ENCODE results near the gene BHLHE41. TPM values are rescaled to one million over a fixed set of nuclear protein-coding genes. Genes with fewer than 3 reads are reported as not detected.

The BHLHE41 gene
- polyA plus RNA-seq, 1 of the 3 experiments (the other 2 are of a cell fraction), result 16.1 TPM

DNA sequence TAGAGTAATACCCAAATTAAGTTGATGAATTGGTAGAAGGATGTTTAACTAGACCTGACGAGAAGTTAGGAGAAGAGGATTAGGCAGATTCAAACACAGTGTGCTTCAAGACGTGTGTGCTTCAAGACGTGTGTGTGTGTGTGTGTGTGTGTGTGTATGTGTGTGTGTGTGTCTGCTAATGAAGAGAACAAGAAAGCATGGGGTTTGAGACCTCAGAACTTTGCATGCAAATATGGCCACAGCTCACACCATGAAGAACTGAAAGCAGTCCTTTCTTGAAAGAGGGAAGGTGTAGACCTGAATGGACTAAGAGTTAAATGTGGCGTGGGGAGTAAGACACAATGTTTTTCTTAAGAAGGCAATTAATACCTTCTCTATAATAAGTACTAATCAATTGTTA lies 38.1 kb upstream of the BHLHE41 start:
- H3K79me2 ChIP-seq (ENCODE audit: insufficient read depth), result no peaks in the 10 kb centered on the region
- H3F3A ChIP-seq (replicated peaks; ENCODE audit: insufficient read depth), result no peaks in the 10 kb centered on the region
- no peaks in the 10 kb centered on the region for H4K20me1 ChIP-seq (ENCODE audit: insufficient read depth)
- ChIA-PET CTCF (no interaction called here), POLR2A (no interaction called here)
- H3K9me2 ChIP-seq, result no peaks in the 10 kb centered on the region
- H3K9ac ChIP-seq, result no peak overlapping the region
- TF ChIP-seq, protein P1, sequence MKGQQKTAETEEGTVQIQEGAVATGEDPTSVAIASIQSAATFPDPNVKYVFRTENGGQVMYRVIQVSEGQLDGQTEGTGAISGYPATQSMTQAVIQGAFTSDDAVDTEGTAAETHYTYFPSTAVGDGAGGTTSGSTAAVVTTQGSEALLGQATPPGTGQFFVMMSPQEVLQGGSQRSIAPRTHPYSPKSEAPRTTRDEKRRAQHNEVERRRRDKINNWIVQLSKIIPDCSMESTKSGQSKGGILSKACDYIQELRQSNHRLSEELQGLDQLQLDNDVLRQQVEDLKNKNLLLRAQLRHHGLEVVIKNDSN (IDR thresholded peaks at IDR 0.05; ENCODE audit: borderline replicate concordance, low read depth), result no peak
- TF ChIP-seq, protein P2, sequence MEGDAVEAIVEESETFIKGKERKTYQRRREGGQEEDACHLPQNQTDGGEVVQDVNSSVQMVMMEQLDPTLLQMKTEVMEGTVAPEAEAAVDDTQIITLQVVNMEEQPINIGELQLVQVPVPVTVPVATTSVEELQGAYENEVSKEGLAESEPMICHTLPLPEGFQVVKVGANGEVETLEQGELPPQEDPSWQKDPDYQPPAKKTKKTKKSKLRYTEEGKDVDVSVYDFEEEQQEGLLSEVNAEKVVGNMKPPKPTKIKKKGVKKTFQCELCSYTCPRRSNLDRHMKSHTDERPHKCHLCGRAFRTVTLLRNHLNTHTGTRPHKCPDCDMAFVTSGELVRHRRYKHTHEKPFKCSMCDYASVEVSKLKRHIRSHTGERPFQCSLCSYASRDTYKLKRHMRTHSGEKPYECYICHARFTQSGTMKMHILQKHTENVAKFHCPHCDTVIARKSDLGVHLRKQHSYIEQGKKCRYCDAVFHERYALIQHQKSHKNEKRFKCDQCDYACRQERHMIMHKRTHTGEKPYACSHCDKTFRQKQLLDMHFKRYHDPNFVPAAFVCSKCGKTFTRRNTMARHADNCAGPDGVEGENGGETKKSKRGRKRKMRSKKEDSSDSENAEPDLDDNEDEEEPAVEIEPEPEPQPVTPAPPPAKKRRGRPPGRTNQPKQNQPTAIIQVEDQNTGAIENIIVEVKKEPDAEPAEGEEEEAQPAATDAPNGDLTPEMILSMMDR (IDR thresholded peaks at IDR 0.05), result no peak
- TF ChIP-seq, protein P3, sequence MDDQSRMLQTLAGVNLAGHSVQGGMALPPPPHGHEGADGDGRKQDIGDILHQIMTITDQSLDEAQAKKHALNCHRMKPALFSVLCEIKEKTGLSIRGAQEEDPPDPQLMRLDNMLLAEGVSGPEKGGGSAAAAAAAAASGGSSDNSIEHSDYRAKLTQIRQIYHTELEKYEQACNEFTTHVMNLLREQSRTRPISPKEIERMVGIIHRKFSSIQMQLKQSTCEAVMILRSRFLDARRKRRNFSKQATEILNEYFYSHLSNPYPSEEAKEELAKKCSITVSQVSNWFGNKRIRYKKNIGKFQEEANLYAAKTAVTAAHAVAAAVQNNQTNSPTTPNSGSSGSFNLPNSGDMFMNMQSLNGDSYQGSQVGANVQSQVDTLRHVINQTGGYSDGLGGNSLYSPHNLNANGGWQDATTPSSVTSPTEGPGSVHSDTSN (IDR thresholded peaks at IDR 0.05), result no peak
- no peak for TF ChIP-seq SIN3A (IDR thresholded peaks at IDR 0.05; ENCODE audit: borderline replicate concordance, low read depth, low read length)
- no peak for TF ChIP-seq TEAD4 (IDR thresholded peaks at IDR 0.05; ENCODE audit: borderline replicate concordance, insufficient read depth)
- TF ChIP-seq GATA2 (CRISPR knock-in tag; IDR thresholded peaks at IDR 0.05), result no peak
- TF ChIP-seq JUND (IDR thresholded peaks at IDR 0.05), result no peak
- TF ChIP-seq CHD2 (IDR thresholded peaks at IDR 0.05; ENCODE audit: low read length, partially characterized antibody), result no peak
- TF ChIP-seq FOXJ3 (CRISPR knock-in tag; IDR thresholded peaks at IDR 0.05), result no peak
- TF ChIP-seq GABPA (IDR thresholded peaks at IDR 0.05; ENCODE audit: low read depth), result no peak
- TF ChIP-seq MEF2A (IDR thresholded peaks at IDR 0.05; ENCODE audit: borderline replicate concordance, low read depth), result no peak
- no peak for TF ChIP-seq FOXM1 (IDR thresholded peaks at IDR 0.05; ENCODE audit: low read depth)
- no peak for TF ChIP-seq RCOR1 (IDR thresholded peaks at IDR 0.05; ENCODE audit: low read length)
- TF ChIP-seq, protein P4, sequence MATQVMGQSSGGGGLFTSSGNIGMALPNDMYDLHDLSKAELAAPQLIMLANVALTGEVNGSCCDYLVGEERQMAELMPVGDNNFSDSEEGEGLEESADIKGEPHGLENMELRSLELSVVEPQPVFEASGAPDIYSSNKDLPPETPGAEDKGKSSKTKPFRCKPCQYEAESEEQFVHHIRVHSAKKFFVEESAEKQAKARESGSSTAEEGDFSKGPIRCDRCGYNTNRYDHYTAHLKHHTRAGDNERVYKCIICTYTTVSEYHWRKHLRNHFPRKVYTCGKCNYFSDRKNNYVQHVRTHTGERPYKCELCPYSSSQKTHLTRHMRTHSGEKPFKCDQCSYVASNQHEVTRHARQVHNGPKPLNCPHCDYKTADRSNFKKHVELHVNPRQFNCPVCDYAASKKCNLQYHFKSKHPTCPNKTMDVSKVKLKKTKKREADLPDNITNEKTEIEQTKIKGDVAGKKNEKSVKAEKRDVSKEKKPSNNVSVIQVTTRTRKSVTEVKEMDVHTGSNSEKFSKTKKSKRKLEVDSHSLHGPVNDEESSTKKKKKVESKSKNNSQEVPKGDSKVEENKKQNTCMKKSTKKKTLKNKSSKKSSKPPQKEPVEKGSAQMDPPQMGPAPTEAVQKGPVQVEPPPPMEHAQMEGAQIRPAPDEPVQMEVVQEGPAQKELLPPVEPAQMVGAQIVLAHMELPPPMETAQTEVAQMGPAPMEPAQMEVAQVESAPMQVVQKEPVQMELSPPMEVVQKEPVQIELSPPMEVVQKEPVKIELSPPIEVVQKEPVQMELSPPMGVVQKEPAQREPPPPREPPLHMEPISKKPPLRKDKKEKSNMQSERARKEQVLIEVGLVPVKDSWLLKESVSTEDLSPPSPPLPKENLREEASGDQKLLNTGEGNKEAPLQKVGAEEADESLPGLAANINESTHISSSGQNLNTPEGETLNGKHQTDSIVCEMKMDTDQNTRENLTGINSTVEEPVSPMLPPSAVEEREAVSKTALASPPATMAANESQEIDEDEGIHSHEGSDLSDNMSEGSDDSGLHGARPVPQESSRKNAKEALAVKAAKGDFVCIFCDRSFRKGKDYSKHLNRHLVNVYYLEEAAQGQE (IDR thresholded peaks at IDR 0.05; ENCODE audit: low read depth, low read length), result no peak
- TF ChIP-seq, protein P5, sequence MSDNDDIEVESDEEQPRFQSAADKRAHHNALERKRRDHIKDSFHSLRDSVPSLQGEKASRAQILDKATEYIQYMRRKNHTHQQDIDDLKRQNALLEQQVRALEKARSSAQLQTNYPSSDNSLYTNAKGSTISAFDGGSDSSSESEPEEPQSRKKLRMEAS (IDR thresholded peaks at IDR 0.05; ENCODE audit: low read depth), result no peak
- TF ChIP-seq, protein P6, sequence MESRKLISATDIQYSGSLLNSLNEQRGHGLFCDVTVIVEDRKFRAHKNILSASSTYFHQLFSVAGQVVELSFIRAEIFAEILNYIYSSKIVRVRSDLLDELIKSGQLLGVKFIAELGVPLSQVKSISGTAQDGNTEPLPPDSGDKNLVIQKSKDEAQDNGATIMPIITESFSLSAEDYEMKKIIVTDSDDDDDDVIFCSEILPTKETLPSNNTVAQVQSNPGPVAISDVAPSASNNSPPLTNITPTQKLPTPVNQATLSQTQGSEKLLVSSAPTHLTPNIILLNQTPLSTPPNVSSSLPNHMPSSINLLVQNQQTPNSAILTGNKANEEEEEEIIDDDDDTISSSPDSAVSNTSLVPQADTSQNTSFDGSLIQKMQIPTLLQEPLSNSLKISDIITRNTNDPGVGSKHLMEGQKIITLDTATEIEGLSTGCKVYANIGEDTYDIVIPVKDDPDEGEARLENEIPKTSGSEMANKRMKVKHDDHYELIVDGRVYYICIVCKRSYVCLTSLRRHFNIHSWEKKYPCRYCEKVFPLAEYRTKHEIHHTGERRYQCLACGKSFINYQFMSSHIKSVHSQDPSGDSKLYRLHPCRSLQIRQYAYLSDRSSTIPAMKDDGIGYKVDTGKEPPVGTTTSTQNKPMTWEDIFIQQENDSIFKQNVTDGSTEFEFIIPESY (IDR thresholded peaks at IDR 0.05; ENCODE audit: borderline replicate concordance, low read depth), result no peak
- no peak for TF ChIP-seq ELF1 (IDR thresholded peaks at IDR 0.05)
- TF ChIP-seq EZH2phosphoT487 (IDR thresholded peaks at IDR 0.05; ENCODE audit: borderline replicate concordance, low read depth), result no peak
- TF ChIP-seq, protein P7, sequence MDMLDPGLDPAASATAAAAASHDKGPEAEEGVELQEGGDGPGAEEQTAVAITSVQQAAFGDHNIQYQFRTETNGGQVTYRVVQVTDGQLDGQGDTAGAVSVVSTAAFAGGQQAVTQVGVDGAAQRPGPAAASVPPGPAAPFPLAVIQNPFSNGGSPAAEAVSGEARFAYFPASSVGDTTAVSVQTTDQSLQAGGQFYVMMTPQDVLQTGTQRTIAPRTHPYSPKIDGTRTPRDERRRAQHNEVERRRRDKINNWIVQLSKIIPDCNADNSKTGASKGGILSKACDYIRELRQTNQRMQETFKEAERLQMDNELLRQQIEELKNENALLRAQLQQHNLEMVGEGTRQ (IDR thresholded peaks at IDR 0.05; ENCODE audit: borderline replicate concordance, low read depth, low read length), result no peak
- H2AFZ ChIP-seq (ENCODE audit: low read depth), result no peak overlapping the region
- H3K9me3 ChIP-seq, result no peaks in the 10 kb centered on the region
- no peaks in the 10 kb centered on the region; a peak in 2 of 4 replicates for H3K4me1 ChIP-seq (ENCODE audit: control insufficient read depth in 1 of 2, insufficient read depth in 2 of 2, low read depth in 1 of 2, low read length in 1 of 2)
- H3K4me3 ChIP-seq (ENCODE audit: low read depth in 2 of 2, low read length in 1 of 2), result no peak overlapping the region
- no peaks in the 10 kb centered on the region for H3K36me3 ChIP-seq (replicated peaks in 1 of 2; ENCODE audit: control insufficient read depth in 1 of 2, insufficient read depth in 2 of 2, low read length in 1 of 2)
- no peak for DNase-seq
- WGBS (ENCODE audit: low lambda C conversion rate), result 75% methylated on average over 4 of the region's 4 CpGs
- no peak overlapping the region for H3K4me2 ChIP-seq
- no peaks in the 10 kb centered on the region for H3K27me3 ChIP-seq (ENCODE audit: insufficient read depth)
- no peak overlapping the region for H3K27ac ChIP-seq (ENCODE audit: low read depth in 2 of 2, low read length in 1 of 2)
